Activated CD8-positive, alpha-beta memory T cell treated with anti-CD3 and anti-CD28 coated beads, Interleukin-2, amount 50 U/mL, for 24 hours (primary cell): ENCODE data around the gene GNAT3.

Experiments
- DNase-seq: peaks from one replicate; pipeline ENCODE4 v3.0.0-alpha.2; 2020; ENCODE audit errors: extremely low read depth

GNAT3 gene

GRCh38 chr7:80500325-80500724, 11.5 kb downstream of the GNAT3 start:
- DNase-seq = no peak

DNA sequence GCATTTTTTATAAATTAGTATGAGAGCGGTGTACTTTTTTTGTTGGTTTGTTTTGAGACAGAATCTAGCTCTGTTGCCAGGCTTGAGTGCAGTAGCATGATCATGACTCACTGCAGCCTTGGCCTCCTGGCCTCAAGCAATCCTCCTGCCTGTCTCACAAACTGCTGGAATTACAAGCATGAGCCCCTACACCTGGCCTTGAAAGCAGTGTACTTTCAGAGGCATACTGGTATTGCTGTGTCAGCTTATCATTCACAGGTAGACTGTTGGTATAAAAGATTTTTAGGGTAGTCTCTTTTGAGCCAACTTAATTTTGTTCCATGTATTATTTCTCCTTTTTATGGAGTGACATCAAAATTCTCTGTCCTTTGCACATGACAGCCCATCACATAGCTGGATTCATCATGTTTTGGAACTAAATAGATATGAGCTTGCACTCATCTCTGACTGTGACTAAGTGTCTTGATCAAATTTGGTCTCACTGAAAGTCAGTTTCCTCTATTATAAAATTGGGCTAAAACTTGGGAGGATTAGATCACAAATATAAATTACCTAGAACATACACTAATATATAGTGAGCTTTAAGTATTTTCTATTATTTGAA, 12.4 kb downstream of the GNAT3 start:
- no peak for DNase-seq

GRCh38 chr7:80498481-80499349, 13.1 kb downstream of the GNAT3 start:
- no peak for DNase-seq

- DNase-seq = no peak
Measured at GRCh38 chr7:80496586-80496985, 15.3 kb downstream of the GNAT3 start.

- no peak for DNase-seq
Measured at GRCh38 chr7:80493121-80493849, 18.6 kb downstream of the GNAT3 start.

DNA sequence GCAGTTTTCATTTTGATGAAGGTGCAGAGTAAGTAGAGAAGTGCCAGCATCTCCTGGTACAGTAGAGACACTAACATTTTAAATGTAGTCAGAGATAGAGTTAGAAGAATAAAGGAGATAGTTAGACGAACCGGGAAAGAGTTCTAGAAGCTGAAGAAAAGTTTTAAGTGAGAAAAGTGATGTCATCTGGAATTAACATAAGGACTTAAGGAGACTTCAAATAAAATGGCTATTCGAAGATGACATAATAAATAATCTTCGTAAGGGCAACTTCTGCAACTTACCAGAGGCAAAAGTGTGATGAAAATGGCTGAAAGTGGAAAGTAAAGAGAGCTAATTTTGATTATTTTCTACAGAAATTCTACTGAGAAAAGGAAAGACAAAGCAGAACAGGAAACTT, 20.4 kb downstream of the GNAT3 start:
- no peak for DNase-seq

DNA sequence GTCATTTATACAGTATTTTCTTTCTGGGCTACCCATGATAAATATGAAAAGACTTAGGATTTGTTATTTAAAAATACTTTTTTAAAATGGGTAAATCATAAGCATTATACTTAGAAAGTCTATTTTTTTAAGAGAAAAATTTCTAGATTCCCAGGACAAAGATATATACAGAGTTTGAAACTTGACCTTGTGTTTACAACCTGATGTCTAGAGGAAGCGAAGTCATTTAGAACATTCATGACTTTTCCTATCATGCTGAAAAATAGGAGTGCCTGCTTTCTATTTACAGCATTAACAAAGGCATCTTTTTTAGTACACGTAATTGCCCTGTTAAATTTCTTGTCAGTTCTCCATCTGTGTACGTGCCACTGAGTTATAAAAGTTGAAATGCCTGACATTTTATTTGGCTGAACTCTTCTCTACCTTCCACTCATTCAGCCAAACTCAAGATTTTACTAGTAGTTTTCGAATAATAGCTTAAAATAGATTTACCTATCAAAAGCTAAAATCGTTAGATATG, 23.0 kb downstream of the GNAT3 start:
- DNase-seq = no peak

- DNase-seq = no peak
Measured at GRCh38 chr7:80488406-80488805, 23.5 kb downstream of the GNAT3 start.

DNA sequence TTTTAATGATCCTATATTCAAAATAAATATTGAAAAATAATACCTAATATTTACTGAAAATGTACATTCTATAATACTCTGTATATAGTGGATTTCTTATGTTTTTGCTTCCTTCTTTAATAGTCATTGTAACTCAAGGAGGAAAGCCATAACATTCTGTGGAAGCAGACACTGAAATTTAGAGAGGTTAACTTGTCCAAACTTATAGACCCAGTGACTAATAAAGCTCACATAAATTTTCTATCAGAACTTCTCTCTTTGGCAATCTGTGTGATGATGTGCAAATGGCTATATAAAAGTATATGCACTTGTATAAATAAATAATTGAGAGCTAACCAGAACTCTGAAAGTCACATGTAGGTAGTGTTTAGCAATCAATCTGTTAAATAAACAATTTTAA, 26.1 kb downstream of the GNAT3 start:
- DNase-seq = no peak

DNA sequence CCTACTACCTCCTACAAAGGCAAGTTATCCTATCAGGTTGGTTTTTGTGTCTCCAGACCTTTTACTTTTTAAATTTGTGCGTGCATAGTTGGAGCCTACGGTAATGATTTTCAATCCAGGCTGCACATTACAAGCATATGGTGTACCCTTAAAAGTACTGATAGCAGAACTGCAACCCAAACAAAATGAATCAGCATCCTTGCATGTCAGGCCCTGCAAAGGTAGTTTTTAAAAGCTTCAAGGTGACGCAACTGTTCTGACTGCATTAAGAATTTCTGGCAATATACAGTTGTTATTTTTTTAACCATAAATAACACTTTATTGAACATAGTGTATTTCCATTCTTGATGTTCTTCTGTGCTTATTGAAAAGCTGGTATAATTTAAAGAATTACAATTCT, 28.9 kb downstream of the GNAT3 start:
- no peak for DNase-seq

GRCh38 chr7:80481196-80481884, 30.5 kb downstream of the GNAT3 start:
- no peak for DNase-seq

- DNase-seq = no peak
Measured at GRCh38 chr7:80480566-80480965, 31.3 kb downstream of the GNAT3 start.

DNA sequence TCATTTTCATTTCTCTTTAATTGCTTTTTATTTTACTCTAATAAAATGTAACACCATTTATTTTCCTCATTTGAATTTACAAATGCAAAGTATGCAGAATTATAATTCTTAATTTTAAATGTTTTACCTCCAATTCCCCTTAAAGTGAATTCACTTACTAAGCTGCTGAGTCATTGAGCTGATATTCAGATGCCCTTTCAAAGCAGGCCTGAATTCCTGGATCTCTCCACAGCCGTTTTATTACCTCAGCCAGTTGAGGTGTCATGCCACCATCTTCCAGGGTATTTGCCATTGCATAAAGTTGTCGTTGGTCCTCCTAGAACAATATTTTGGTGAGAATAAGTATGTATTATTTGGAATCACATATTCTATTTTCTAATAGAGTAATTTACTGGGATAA, 33.2 kb downstream of the GNAT3 start:
- DNase-seq = no peak

GRCh38 chr7:80476035-80476434, 35.8 kb downstream of the GNAT3 start:
- no peak for DNase-seq

GRCh38 chr7:80475383-80475782, 36.5 kb downstream of the GNAT3 start:
- no peak for DNase-seq

DNA sequence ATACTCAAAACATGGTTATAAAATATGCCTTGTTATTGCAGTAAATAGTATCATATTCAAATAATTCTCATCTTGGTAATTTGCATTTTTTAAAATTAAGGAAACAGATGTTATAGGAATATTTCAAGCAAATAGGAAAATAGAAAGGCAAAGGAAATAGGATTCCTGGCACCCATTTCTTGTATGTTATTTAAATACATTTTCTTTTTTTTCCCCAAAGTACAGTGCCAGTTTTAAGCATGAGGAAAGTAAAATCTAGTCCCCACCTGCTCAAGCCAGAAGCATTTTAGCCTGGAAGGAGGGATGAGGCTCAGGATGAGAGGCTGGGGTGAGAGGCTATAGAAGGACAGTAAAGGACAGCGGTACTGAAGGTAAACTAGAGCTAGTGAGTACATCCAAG, 38.1 kb downstream of the GNAT3 start:
- DNase-seq = no peak

GRCh38 chr7:80472491-80473200, 39.2 kb downstream of the GNAT3 start:
- no peak for DNase-seq

DNA sequence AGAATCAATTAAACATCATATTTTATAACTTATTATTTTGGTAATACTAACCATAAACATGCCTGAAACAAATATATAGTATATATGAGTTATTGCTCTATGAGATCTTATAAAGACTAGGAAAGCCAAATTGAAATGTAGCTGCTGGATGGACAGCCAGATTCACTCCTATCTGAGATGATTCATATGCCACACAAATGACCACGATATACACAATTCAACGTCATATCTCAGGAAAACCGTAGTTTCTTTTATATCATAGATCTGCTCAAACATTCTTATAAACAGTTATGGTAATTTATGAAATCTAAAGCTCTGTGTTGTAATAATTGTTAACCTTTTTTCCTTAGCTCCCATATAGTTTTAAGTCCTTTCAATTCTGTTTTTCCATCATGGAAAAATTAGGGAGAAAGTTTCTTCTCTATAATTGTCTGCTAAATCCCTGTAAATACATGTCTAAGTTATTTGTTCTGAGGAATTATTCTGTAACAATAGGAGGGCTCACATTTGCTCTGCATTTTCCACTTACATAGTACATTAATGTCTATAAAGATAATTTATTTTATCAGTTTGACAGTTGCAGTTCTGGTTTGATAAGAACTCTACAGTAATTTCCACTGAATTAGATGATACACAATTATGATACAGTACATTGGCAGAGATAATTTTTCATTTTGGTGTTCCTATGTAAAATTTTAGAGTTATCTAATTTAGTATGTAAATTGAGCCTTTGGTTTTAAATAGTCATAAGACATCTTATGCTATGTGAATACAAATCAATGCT, 42.7 kb downstream of the GNAT3 start:
- DNase-seq = no peak

GRCh38 chr7:80467069-80467468, 44.8 kb downstream of the GNAT3 start:
- no peak for DNase-seq

- no peak for DNase-seq
Measured at GRCh38 chr7:80466636-80467035, 45.2 kb downstream of the GNAT3 start.

DNA sequence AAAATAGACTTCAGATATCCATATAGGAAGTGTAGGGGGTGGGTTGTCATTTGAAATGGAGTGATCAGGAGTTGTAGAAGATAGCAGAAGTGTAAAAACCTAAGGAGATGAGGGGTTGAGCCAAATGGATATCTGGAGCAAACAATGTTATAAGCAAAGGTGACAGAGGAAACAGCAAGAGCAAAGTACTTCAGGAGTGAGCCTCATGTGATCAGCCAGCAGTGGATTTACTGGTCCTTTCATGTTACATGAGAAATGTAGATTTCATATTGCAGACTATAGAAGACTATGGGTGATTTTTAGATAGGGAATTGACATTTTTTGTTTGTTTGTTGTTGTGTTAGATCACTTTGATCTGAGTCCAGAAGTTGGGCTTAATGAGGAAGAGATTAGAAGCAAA, 47.7 kb downstream of the GNAT3 start:
- no peak for DNase-seq
